ENCODE results near the gene OR51B4. TPM values are rescaled to one million over a fixed set of nuclear protein-coding genes. Genes with fewer than 3 reads are reported as not detected.
"Not testable (repeated sequence)": the region's sequence is repeated elsewhere in the genome, so short reads cannot be mapped to it uniquely, and the experiment has no call there.

OR51B4 gene
- polyA plus RNA-seq, 3 donors = 0.11 to 0.27 TPM; not detected in 1

DNA sequence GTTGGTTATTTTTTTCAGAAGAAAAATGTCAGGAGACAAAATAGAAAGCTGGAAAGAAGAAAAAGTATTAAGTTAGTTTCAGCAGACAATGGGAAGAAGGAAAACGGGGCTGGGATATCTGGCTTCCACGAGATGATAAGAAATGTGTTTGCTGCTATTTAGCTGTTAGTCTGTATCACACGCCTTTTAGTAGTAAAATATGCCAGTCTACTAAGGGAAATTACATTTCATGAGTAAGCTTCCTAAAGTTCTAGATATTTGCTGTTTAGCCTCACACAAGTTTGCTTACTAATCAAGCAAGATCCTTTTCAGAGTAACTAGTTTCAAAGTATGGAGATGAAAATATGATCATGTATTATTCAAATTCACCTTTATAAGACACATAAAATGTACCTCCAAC, 1.5 kb downstream of the OR51B4 start:
- no peak for DNase-seq (ENCODE audit: extremely low read depth in 1 of 11, low read depth in 9 of 11, low spot score in 4 of 11)

DNA sequence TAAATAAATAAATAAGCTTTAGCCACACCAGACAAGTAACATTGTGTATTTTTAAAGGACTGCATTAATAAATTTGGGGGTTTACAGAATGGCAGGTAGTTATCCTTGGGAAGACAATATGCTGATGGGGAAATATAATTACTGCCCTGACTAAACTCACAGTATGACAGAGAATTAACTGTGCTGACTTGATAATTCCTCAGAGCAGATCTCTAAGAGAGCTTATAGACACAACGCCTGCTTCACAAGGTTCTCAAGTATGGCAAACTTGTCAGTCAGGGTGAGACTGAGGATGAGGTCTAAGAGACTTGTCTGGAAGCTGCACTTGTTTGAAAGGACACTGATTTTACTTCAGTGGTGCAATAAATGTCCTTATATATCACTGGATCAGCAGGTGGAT, 3.3 kb downstream of the OR51B4 start:
- no peak for DNase-seq (ENCODE audit: extremely low read depth in 1 of 11, low read depth in 9 of 11, low spot score in 4 of 11)

GRCh38 chr11:5297721-5298323, 3.9 kb downstream of the OR51B4 start:
- DNase-seq (ENCODE audit: extremely low read depth in 1 of 11, low read depth in 9 of 11, low spot score in 4 of 11) = no peak

DNA sequence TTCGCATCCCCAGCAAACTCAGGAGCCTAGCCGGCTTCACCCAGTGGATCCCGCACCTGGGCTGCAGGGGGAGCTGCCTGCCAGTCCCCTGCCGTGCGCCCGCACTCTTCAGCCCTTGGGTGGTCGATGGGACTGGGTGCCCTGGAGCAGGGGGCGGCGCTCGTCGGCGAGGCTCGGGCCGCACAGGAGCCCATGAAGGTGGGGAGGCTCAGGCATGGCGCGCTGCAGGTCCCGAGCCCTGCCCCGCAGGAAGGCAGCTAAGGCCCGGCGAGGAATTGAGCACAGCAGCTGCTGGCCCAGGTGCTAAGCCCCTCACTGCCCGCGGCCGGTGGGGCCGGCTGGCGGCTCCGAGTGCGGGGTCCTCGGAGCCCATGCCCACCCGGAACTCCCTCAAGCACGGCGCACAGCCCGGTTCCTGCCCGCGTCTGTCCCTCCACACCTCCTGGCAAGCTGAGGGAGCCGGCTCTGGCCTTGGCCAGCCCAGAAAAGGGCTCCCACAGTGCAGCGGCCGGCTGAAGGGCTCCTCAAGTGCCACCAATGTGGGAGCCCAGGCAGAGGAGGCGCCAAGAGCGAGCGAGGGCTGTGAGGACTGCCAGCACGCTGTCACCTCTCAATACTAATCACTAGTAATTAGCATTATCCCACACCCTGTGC, 7.3 kb downstream of the OR51B4 start:
- DNase-seq (ENCODE audit: extremely low read depth in 1 of 11, low read depth in 9 of 11, low spot score in 4 of 11) = not testable (repeated sequence)

DNA sequence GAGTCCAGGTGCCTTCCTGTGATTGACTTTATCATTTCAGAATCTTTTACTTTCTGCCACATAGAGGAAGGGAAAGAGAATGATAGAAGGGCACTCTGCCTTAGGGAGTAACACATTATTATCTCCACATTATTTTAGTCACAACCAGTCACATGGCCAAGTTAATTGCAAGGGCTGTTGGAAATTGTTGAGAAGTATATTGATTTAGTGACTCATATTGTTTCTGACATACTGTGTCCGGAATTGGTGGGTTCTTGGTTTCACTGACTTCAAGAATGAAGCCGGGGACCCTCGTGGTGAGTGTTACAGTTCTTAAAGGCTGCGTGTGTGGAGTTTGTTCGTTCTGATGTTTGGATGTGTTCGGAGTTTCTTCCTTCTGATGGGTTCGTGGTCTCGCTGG, 8.7 kb downstream of the OR51B4 start:
- no peak for DNase-seq (ENCODE audit: extremely low read depth in 1 of 11, low read depth in 9 of 11, low spot score in 4 of 11)

- no peak for DNase-seq (ENCODE audit: extremely low read depth in 1 of 11, low read depth in 9 of 11, low spot score in 4 of 11)
Observed at GRCh38 chr11:5291207-5291838, 10.4 kb downstream of the OR51B4 start.

GRCh38 chr11:5290106-5290505, 11.6 kb downstream of the OR51B4 start:
- no peak for DNase-seq (ENCODE audit: extremely low read depth in 1 of 11, low read depth in 9 of 11, low spot score in 4 of 11)

DNA sequence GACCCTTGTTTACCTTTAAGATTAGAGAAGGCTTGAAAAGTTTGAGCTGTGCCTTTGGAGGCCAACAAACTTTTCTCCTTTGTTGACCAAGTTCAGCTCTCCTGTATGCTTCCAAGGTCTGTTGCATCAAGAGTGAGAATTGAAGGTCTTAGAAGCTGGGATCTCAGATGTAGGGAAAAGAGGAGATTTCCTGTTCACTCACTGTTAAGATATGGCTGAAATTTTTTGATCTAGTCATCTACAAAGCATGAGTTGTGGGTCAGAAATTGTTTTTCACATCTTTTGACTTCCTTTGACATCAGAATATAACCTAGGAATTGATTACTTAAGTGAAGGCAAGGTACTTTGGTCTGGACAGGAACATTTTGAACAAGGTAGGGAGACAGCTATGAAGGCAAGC, 12.1 kb downstream of the OR51B4 start:
- DNase-seq (ENCODE audit: extremely low read depth in 1 of 11, low read depth in 9 of 11, low spot score in 4 of 11) = no peak

DNA sequence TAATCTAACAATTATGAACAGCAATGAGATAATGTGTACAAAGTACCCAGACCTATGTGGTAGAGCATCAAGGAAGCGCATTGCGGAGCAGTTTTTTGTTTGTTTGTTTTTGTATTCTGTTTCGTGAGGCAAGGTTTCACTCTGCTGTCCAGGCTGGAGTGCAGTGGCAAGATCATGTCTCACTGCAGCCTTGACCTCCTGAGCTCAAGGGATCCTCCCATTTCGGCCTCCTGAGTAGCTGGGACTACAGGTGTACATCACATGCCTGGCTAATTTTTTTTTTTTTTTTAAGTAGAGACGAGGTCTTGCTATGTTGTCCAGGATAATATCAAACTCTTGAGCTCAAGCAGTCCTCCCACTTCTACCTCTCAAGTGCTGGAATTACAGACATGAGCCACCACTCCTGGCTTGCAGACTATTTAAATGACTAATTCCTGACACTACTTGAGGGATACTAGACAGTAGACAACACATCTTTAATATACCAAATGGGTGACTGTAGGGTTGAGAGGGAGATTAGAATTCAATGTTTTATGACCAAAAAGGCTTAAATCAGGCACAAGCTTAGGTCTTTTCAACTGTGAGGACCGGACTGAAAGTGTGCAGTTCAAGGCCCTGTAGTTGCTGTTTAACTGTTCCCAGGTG, 12.7 kb downstream of the OR51B4 start:
- DNase-seq (ENCODE audit: extremely low read depth in 1 of 11, low read depth in 9 of 11, low spot score in 4 of 11) = no peak

DNA sequence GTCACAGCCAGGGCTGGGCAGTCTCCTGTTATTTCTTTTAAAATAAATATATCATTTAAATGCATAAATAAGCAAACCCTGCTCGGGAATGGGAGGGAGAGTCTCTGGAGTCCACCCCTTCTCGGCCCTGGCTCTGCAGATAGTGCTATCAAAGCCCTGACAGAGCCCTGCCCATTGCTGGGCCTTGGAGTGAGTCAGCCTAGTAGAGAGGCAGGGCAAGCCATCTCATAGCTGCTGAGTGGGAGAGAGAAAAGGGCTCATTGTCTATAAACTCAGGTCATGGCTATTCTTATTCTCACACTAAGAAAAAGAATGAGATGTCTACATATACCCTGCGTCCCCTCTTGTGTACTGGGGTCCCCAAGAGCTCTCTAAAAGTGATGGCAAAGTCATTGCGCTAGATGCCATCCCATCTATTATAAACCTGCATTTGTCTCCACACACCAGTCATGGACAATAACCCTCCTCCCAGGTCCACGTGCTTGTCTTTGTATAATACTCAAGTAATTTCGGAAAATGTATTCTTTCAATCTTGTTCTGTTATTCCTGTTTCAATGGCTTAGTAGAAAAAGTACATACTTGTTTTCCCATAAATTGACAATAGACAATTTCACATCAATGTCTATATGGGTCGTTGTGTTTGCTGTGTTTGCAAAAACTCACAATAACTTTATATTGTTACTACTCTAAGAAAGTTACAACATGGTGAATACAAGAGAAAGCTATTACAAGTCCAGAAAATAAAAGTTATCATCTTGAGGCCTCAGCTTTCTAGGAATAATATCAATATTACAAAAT, 13.4 kb downstream of the OR51B4 start:
- no peak for DNase-seq (ENCODE audit: extremely low read depth in 1 of 11, low read depth in 9 of 11, low spot score in 4 of 11)

GRCh38 chr11:5286901-5287300, 14.8 kb downstream of the OR51B4 start:
- DNase-seq (ENCODE audit: extremely low read depth in 1 of 11, low read depth in 9 of 11, low spot score in 4 of 11) = no peak

DNA sequence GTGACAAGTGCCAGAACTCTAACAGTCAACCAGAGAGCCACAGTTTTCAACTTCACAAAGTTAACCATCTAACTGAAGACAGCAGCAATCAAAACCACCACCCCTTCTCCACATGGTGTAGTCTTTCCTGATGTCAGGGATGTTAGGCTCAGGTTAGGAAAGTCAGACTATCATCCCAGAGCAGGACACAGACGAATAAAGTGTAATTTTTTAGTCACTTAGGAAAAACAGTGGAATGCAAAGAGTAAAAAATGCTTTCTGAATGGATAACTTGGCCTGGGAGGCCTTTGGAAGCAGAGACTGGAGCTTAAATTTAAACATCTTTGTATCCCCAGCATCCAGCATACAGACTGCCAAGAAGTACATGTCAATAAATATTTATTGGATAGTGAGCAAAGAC, 15.4 kb downstream of the OR51B4 start:
- no peak for DNase-seq (ENCODE audit: extremely low read depth in 1 of 11, low read depth in 9 of 11, low spot score in 4 of 11)

DNA sequence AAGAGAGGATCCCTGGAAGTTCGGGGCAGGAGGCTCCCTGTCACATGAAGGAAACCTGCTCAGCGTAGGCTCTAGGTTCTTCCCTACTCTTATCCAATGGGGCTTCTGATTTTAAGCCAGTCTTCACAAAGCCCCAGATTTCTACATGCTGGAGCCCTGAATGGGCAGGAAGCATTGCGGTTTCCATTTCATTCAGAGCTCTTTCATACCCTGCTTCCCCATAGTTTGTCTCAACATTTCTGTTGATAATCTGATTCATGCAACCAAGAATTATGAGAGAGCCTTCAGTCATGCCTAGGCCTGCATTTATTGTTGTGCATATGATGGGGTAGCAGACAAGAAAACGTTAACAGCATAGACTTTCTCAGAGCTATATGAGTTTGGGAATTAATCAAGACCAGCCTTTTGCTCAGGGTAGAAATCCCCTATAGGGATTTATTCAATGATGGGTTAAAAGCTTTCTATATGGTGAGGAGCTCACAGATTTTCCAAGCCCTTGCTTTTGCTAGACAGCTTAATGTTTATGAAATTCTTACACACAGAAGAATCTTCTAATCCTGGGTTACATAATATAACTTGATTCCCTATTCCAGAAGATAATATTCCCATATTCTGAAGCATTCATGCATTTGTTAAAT, 15.9 kb downstream of the OR51B4 start:
- no peak for DNase-seq (ENCODE audit: extremely low read depth in 1 of 11, low read depth in 9 of 11, low spot score in 4 of 11)

DNA sequence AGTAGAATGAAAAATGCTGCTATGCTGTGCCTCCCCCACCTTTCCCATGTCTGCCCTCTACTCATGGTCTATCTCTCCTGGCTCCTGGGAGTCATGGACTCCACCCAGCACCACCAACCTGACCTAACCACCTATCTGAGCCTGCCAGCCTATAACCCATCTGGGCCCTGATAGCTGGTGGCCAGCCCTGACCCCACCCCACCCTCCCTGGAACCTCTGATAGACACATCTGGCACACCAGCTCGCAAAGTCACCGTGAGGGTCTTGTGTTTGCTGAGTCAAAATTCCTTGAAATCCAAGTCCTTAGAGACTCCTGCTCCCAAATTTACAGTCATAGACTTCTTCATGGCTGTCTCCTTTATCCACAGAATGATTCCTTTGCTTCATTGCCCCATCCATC, 17.1 kb downstream of the OR51B4 start:
- no peak for DNase-seq (ENCODE audit: extremely low read depth in 1 of 11, low read depth in 9 of 11, low spot score in 4 of 11)

DNA sequence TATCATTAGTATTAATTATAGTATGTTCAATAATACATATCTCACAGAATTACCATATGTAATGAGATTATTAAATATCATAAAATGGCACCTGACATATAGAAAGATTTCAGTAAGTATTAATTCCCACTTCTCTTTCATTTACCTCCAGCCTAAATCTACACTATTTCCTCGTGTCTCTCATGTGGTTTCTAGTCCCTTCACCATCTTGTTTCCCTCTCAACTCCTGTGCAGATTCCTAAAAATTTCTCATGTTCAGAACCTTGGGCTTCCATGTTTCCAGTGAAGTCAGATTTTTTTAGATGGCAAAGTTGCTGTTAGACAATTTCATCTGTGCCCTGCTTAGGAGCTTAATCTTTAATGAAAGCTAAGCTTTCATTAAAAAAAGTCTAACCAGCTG, 17.9 kb downstream of the OR51B4 start:
- no peak for DNase-seq (ENCODE audit: extremely low read depth in 1 of 11, low read depth in 9 of 11, low spot score in 4 of 11)

GRCh38 chr11:5283086-5283485, 18.7 kb downstream of the OR51B4 start:
- no peak for DNase-seq (ENCODE audit: extremely low read depth in 1 of 11, low read depth in 9 of 11, low spot score in 4 of 11)

DNA sequence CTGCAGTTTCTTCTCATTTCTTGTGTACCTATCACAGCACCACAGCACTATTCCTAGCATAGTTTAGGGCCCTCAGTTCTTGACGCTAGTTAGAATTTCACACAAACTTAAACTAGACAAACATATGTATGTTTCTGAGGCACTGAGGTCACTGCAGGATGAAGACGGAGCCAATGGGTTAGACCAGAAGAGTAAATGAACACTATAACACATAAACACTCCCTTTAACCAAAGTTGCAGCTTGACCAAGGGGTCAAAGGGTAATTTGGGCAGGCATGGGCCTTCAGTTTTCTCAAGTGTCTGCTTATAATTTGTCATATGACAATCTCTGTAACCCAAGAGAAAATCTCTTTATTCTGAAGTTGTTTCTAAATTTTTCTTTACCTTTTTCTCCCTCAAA, 19.1 kb downstream of the OR51B4 start:
- DNase-seq (ENCODE audit: extremely low read depth in 1 of 11, low read depth in 9 of 11, low spot score in 4 of 11) = no peak

DNA sequence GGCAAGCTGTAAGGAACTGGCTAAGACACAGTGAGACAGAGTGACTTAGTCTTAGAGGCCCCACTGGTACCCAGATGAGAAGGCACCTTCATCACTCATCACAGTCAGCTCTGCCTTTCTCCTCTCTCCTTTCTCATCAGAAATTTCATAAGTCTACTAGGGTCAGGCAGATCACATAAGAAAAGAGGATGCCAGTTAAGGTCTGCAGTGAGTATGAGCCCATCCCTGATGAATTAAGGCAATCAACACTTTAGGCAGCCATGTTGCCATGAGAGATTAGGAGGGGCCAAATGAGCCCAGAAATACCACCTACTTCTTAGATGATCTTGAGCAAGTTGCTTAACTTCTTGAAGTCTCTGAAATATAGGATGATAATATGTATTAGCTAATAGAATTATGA, 20.1 kb downstream of the OR51B4 start:
- DNase-seq (ENCODE audit: extremely low read depth in 1 of 11, low read depth in 9 of 11, low spot score in 4 of 11) = no peak

DNA sequence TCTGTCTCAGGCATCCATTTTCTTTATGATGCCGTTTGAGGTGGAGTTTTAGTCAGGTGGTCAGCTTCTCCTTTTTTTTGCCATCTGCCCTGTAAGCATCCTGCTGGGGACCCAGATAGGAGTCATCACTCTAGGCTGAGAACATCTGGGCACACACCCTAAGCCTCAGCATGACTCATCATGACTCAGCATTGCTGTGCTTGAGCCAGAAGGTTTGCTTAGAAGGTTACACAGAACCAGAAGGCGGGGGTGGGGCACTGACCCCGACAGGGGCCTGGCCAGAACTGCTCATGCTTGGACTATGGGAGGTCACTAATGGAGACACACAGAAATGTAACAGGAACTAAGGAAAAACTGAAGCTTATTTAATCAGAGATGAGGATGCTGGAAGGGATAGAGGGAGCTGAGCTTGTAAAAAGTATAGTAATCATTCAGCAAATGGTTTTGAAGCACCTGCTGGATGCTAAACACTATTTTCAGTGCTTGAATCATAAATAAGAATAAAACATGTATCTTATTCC, 21.1 kb downstream of the OR51B4 start:
- peak in 1 of 11 donors; percentile 1 for DNase-seq (ENCODE audit: extremely low read depth in 1 of 11, low read depth in 9 of 11, low spot score in 4 of 11)

Measured in renal cortex interstitium (tissue), 11 donors.